Melanocyte of skin (primary cell): ENCODE results near the gene CNOT11. TPM values are rescaled to one million over a fixed set of nuclear protein-coding genes. Genes with fewer than 3 reads are reported as not detected.

ENCODE experiments used
- small RNA-seq, 2 donors: library from RNA; depleted of rRNA; stranded (forward); fragments of <200 nt; gene quantifications; one replicate each; pipeline ENCODE3, GENCODE V24; 2012
- total RNA-seq, 2 donors: library from RNA; depleted of rRNA; stranded (reverse); fragments of >200 nt; gene quantifications; 2 replicates each; pipeline ENCODE4 v1.2.3, GENCODE V29; 2012

Gene CNOT11
- 10 to 100 TPM; 48.9 to 60.9 TPM for total RNA-seq

DNA sequence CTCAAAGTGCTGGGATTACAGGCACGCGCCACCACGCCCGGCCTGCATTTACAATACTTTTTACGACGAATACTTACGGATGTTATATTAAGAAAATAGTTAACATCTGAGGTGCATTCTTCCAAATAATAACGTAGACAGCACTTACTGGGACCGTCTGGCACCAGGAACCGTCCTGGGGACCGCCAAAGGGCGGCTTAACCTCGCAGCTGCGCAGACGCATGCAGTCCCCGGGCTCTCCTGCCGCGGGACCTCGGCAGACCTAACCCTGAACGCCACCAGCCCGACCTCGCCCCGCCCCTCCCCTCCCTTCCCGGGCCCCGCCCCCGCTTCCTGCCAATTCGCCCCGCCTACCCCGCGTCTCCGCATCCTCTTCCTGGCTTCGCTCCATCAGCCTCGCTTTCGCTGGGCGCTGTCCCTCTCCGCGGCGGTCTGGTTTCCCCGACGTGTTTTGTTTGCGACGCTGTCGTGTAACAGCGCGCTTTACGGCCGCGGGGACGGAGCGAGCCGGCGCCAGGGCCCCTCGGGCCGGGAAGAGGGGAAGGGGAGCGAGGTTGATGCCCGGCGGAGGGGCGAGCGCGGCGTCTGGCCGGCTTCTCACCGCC is at the start of gene CNOT11:
Gene CNOT11, plus strand, starts transcription at position 479 of the 605 bp plus-strand sequence. Its CDS starts 79 bp downstream, at position 558.

DNA sequence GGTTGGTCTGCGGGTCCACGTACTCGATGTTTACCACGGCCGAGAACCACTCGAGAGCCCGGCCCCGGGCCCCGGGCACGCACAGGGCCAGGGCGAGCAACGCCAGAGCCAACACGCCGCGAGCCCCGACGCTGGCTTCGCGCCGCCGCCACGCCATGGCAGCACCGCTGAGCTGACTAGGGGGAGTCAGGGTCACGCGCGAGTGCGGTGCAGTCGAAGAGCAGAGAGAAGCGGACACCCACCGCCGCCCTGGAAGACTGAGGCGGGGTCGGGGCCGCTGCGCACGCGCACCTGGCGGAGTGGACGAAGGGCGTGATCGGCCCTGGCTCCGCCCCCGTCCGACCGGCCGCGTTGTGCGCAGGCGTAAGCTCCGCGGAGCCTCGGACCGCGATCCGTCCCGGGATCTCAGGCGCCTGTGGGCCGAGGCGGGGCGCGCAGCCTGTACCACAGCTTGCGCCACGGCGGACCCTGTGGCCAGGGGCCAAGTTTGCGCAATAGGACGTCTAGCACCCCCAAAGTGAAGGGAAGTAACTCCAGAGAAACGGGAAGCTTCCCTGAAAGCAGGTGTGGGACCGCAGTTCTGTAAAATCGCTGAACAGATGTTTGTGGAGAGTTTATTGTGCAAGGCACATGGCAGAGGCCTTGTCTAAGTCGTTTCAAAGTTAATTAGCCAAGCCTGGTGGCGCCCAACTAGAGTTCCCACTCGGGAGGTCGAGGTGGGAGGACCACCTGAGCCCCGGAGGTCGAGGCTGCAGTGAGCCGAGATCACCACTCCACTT is 55.9 kb downstream of the CNOT11 start, which contains the start of gene RNF149:
Gene RNF149, minus strand, starts transcription at position 270 of the 779 bp plus-strand sequence. Its CDS starts 113 bp downstream, at position 157.

Small RNA genes lying within 50 kb of the gene (small RNA-seq; reads per million reads assigned to genes)
- gene MIR5696 = 0.12 to 0.47 reads per million in 2 donors
- 24.2 to 30.1 reads per million in 2 donors for gene SNORD89

Other genes with a start within 250 kb of the CNOT11 start
- gene TBC1D8, start 101.5 kb upstream of the CNOT11 start, total RNA-seq = 1 to 10 TPM; 8.6 to 9.3 TPM
- 10 to 100 TPM; 36.8 to 49.0 TPM for gene RNF149, start 55.8 kb downstream of the CNOT11 start, total RNA-seq
- under 1 TPM; under 0.01 to 0.34 TPM for gene CREG2, start 134.6 kb downstream of the CNOT11 start, total RNA-seq
- not detected for gene RFX8, start 222.2 kb downstream of the CNOT11 start, total RNA-seq